H9 (cell line): ENCODE data around the gene GRIK4. TPM values are rescaled to one million over a fixed set of nuclear protein-coding genes. Genes with fewer than 3 reads are reported as not detected.

Experiments used
- DNase-seq: peaks from one replicate; pipeline ENCODE4 v3.0.0-alpha.2; 2017
- H2AFZ ChIP-seq: one replicate; pipeline ENCODE4 v1.6.1; 2013; ENCODE audit warnings: mild to moderate bottlenecking, low read length, control low read depth, moderate library complexity
- H2AK5ac ChIP-seq: 2 replicates; pipeline ENCODE4 v1.6.1; 2013; ENCODE audit warnings: low read length, control low read depth, mixed read lengths; ENCODE audit not compliant: insufficient read length
- H2BK120ac ChIP-seq: one replicate; pipeline ENCODE4 v1.6.1; 2013; ENCODE audit warnings: low read depth, mild to moderate bottlenecking, low read length, control low read depth, inconsistent platforms; ENCODE audit not compliant: poor library complexity, severe bottlenecking
- H2BK12ac ChIP-seq: 2 replicates; pipeline ENCODE4 v1.6.1; 2013; ENCODE audit warnings: low read length, control low read depth, mixed read lengths, low read depth; ENCODE audit not compliant: insufficient read length
- H2BK15ac ChIP-seq: 2 replicates; pipeline ENCODE4 v1.6.1; 2013; ENCODE audit warnings: low read depth, low read length, control low read depth
- H2BK20ac ChIP-seq: one replicate; pipeline ENCODE4 v1.6.1; 2013; ENCODE audit warnings: low read depth, mild to moderate bottlenecking, low read length, control low read depth, inconsistent platforms; ENCODE audit not compliant: poor library complexity, severe bottlenecking
- H2BK5ac ChIP-seq: 2 replicates; pipeline ENCODE4 v1.6.1; 2013; ENCODE audit warnings: low read length, control low read depth, mixed read lengths; ENCODE audit not compliant: insufficient read length
- H3K14ac ChIP-seq: 2 replicates; pipeline ENCODE4 v1.6.1; 2013; ENCODE audit warnings: low read length, control low read depth; ENCODE audit not compliant: insufficient read depth
- H3K18ac ChIP-seq: 2 replicates; pipeline ENCODE4 v1.6.1; 2013; ENCODE audit warnings: low read depth, mild to moderate bottlenecking, mixed read lengths, low read length, control low read depth; ENCODE audit not compliant: insufficient read length
- H3K23ac ChIP-seq: 2 replicates; pipeline ENCODE4 v1.6.1; 2013; ENCODE audit warnings: low read length, control low read depth, mixed read lengths, low read depth; ENCODE audit not compliant: insufficient read length
- H3K23me2 ChIP-seq: 2 replicates; pipeline ENCODE4 v1.6.1; 2013; ENCODE audit warnings: low read depth, mild to moderate bottlenecking, mixed read lengths, low read length, control low read depth; ENCODE audit not compliant: insufficient read length, poor library complexity, severe bottlenecking
- H3K27ac ChIP-seq: 2 replicates; pipeline ENCODE4 v1.5.1; 2013; ENCODE audit warnings: low read length, control low read depth, mixed read lengths, low read depth; ENCODE audit not compliant: insufficient read length
- H3K27me3 ChIP-seq: 2 replicates; pipeline ENCODE4 v1.6.1; 2013; ENCODE audit warnings: low read length, control low read depth, inconsistent platforms; ENCODE audit not compliant: insufficient read depth
- H3K4ac ChIP-seq: 2 replicates; pipeline ENCODE4 v1.6.1; 2013; ENCODE audit warnings: low read depth, mild to moderate bottlenecking, control low read depth, inconsistent platforms, low read length, moderate library complexity
- H3K4me1 ChIP-seq: 2 replicates; pipeline ENCODE4 v1.6.1; 2013; ENCODE audit warnings: low read length, control low read depth, inconsistent platforms; ENCODE audit not compliant: insufficient read depth
- H3K4me2 ChIP-seq: 2 replicates; pipeline ENCODE4 v1.6.1; 2013; ENCODE audit warnings: low read length, control low read depth, mixed read lengths; ENCODE audit not compliant: insufficient read length, insufficient read depth
- H3K56ac ChIP-seq: 2 replicates; pipeline ENCODE4 v1.6.1; 2013; ENCODE audit warnings: low read depth, mild to moderate bottlenecking, mixed read lengths, low read length, control low read depth; ENCODE audit not compliant: insufficient read length
- H3K79me1 ChIP-seq: 2 replicates; pipeline ENCODE4 v1.6.1; 2013; ENCODE audit warnings: low read depth, mild to moderate bottlenecking, moderate library complexity, low read length, control low read depth, inconsistent platforms; ENCODE audit not compliant: insufficient read depth, poor library complexity, severe bottlenecking
- H3K79me2 ChIP-seq: 2 replicates; pipeline ENCODE4 v1.6.1; 2013; ENCODE audit warnings: low read length, control low read depth, inconsistent platforms; ENCODE audit not compliant: insufficient read depth
- H3K9ac ChIP-seq: 2 replicates; pipeline ENCODE4 v1.6.1; 2013; ENCODE audit warnings: low read length, control low read depth, mixed read lengths; ENCODE audit not compliant: insufficient read length; ENCODE audit errors: extremely low read depth
- H3K9me3 ChIP-seq: one replicate; pipeline ENCODE4 v1.6.1; 2013; ENCODE audit warnings: low read depth, low read length, inconsistent platforms; ENCODE audit not compliant: control insufficient read depth
- H3T11ph ChIP-seq: one replicate; pipeline ENCODE4 v1.6.1; 2013; ENCODE audit warnings: mild to moderate bottlenecking, low read length, control low read depth, inconsistent platforms
- H4K20me1 ChIP-seq: one replicate; pipeline ENCODE4 v1.6.1; 2013; ENCODE audit not compliant: control insufficient read depth, insufficient read length, insufficient read depth
- H4K5ac ChIP-seq: 2 replicates; pipeline ENCODE4 v1.6.1; 2013; ENCODE audit warnings: low read depth, mild to moderate bottlenecking, mixed read lengths, low read length, control low read depth; ENCODE audit not compliant: insufficient read length
- H4K8ac ChIP-seq: replicated peaks from 2 replicates; pipeline ENCODE4 v1.6.1; 2013; ENCODE audit warnings: low read length, control low read depth, mixed read lengths, low read depth; ENCODE audit not compliant: insufficient read length
- H4K91ac ChIP-seq: 2 replicates; pipeline ENCODE4 v1.6.1; 2013; ENCODE audit warnings: low read depth, mild to moderate bottlenecking, moderate library complexity, mixed read lengths, low read length, control low read depth; ENCODE audit not compliant: insufficient read length
- H3K27ac Mint-ChIP-seq, 3 experiments: 2 replicates in 2 of 3; 3 replicates in 1 of 3; pipeline ENCODE4 v1.8.0; 2020 to 2021; ENCODE audit warnings: mixed read lengths in 3 of 3, mild to moderate bottlenecking in 1 of 3, moderate library complexity in 1 of 3
- H3K27me3 Mint-ChIP-seq: 2 replicates; pipeline ENCODE4 v1.8.0; 2021; ENCODE audit warnings: low read depth, mild to moderate bottlenecking, moderate library complexity, mixed read lengths
- H3K36me3 Mint-ChIP-seq, 3 experiments: 2 replicates in 2 of 3; 3 replicates in 1 of 3; pipeline ENCODE4 v1.8.0; 2020 to 2021; ENCODE audit warnings: low read depth in 3 of 3, mixed read lengths in 3 of 3; ENCODE audit not compliant: insufficient read depth in 1 of 3
- H3K4me1 Mint-ChIP-seq, 2 experiments: 2 replicates each; pipeline ENCODE4 v1.8.0; 2020; ENCODE audit warnings: mixed read lengths in 2 of 2
- H3K4me3 Mint-ChIP-seq, 2 experiments: 2 replicates in 1 of 2; 3 replicates in 1 of 2; pipeline ENCODE4 v1.8.0; 2020 to 2021; ENCODE audit warnings: mild to moderate bottlenecking in 2 of 2, mixed read lengths in 2 of 2, moderate library complexity in 1 of 2
- H3K9me3 Mint-ChIP-seq, 2 experiments: 2 replicates in 1 of 2; 3 replicates in 1 of 2; pipeline ENCODE4 v1.8.0; 2020; ENCODE audit warnings: mild to moderate bottlenecking in 2 of 2, mixed read lengths in 2 of 2, moderate library complexity in 1 of 2
- CTCF ChIP-seq: fragments of 200-600 bp; sonication (generic); conservative IDR thresholded peaks from 3 replicates; pipeline ENCODE4 v1.8.0; 2021; ENCODE audit warnings: antibody characterized with exemption, mild to moderate bottlenecking
- WGBS: extraction: QIAGEN DNeasy Blood & Tissue Kit; methylation state at CpG from one replicate; pipeline ENCODE4 v1.1.7; 2013; ENCODE audit warnings: missing lambda C conversion rate, low lambda C conversion rate, mixed read lengths; ENCODE audit not compliant: insufficient read length; ENCODE audit errors: extremely low coverage; 5-methylcytosine and 5-hydroxymethylcytosine counted together
- total RNA-seq: library from RNA; stranded (reverse); gene quantifications from 2 replicates; pipeline ENCODE4 v1.2.1, GENCODE V29; 2021

The GRIK4 gene
- total RNA-seq, 1 experiment from 2014 or later, result 2.3 TPM

- no peak overlapping the region for H3K4me2 ChIP-seq
- H3K56ac ChIP-seq, result no peak overlapping the region
- H3K18ac ChIP-seq, result no peak overlapping the region
- Mint-ChIP-seq H3K4me1 (peaks cover 3 to 16% of the 10 kb centered on the region in 2 experiments), H3K36me3 (no peaks in the 10 kb centered on the region), H3K4me3 (no peak overlapping the region), H3K27me3 (peaks cover 5% of the 10 kb centered on the region; the same call in 1 of the 2 replicates), H3K9me3 (no peaks in the 10 kb centered on the region), H3K27ac (no peak overlapping the region)
- no peak overlapping the region for H4K5ac ChIP-seq
- H3K27ac ChIP-seq, result no peak overlapping the region
- no peaks in the 10 kb centered on the region; the same call in 1 of the 2 replicates for H3K4me1 ChIP-seq
- H3K27me3 ChIP-seq, result no peaks in the 10 kb centered on the region
- WGBS, result no CpG with 5 or more reads among the region's 4 CpGs
- H3K23ac ChIP-seq, result no peak overlapping the region
- H3K23me2 ChIP-seq, result no peaks in the 10 kb centered on the region
- H3K79me1 ChIP-seq, result no peaks in the 10 kb centered on the region
- H3K4ac ChIP-seq, result no peak overlapping the region
- no peaks in the 10 kb centered on the region for H4K20me1 ChIP-seq
- no peak overlapping the region for H2BK15ac ChIP-seq
- H2BK20ac ChIP-seq, result no peak overlapping the region
- no peak overlapping the region for H3K14ac ChIP-seq
- no peak overlapping the region for H2BK5ac ChIP-seq
- H3K79me2 ChIP-seq, result no peaks in the 10 kb centered on the region
- no peak overlapping the region for H2AFZ ChIP-seq
- no peak overlapping the region for H4K8ac ChIP-seq
- TF ChIP-seq CTCF, result no peak
- H3K9ac ChIP-seq, result no peak overlapping the region
- H2BK12ac ChIP-seq, result no peak overlapping the region
- no peaks in the 10 kb centered on the region for H3K9me3 ChIP-seq
- no peak overlapping the region for H2BK120ac ChIP-seq
- DNase-seq, result no peak
- H3T11ph ChIP-seq, result no peak overlapping the region
- H4K91ac ChIP-seq, result no peak overlapping the region
- H2AK5ac ChIP-seq, result no peak overlapping the region
These were observed 392.6 kb downstream of the GRIK4 start for GRCh38 chr11:120904116-120904515.
